Naive thymus-derived CD8-positive, alpha-beta T cell (primary cell): ENCODE results near the gene DYRK3. TPM values are rescaled to one million over a fixed set of nuclear protein-coding genes. Genes with fewer than 3 reads are reported as not detected.

Experiments used
- ATAC-seq, 2 donors: fragments of 150-1000 bp; cut with Tn5 transposase in 1 of 2; sonication (Bioruptor Pico), chemical (Tn5 transposase) in 1 of 2; 1 replicate in 1 of 2; 2 replicates in 1 of 2; pipeline ENCODE4 v1.10.0; 2021; ENCODE audit warnings: mild to moderate bottlenecking in 2 of 2, moderate library complexity in 2 of 2
- POLR2A ChIA-PET: fragments of 350-600 bp; sonication (Branson Sonifier 250); formaldehyde crosslinking; loops from one replicate; lab custom pipeline; 2021; ENCODE audit warnings: antibody characterized with exemption; lab: Charles Lee
- DNase-seq, 10 donors: peaks; one replicate each; pipeline versions ENCODE4 v3.0.0 to v3.0.0-alpha.2; 2020 to 2022
- H3K27ac Mint-ChIP-seq, 10 donors: one replicate each; pipeline ENCODE4 v1.8.0; 2020 to 2022; ENCODE audit warnings: mild to moderate bottlenecking in 10 of 10, mixed read lengths in 10 of 10, moderate library complexity in 4 of 10, inconsistent platforms in 1 of 10
- H3K27me3 Mint-ChIP-seq, 5 donors: one replicate each; pipeline ENCODE4 v1.8.0; 2021 to 2022; ENCODE audit warnings: mixed read lengths in 5 of 5
- H3K36me3 Mint-ChIP-seq, 3 donors: one replicate each; pipeline ENCODE4 v1.8.0; 2020 to 2022; ENCODE audit warnings: mixed read lengths in 3 of 3, mild to moderate bottlenecking in 2 of 3, inconsistent platforms in 1 of 3
- H3K4me1 Mint-ChIP-seq, 4 donors: one replicate each; pipeline ENCODE4 v1.8.0; 2021 to 2022; ENCODE audit warnings: mixed read lengths in 4 of 4
- H3K4me3 Mint-ChIP-seq, 10 donors: one replicate each; pipeline ENCODE4 v1.8.0; 2020 to 2022; ENCODE audit warnings: mild to moderate bottlenecking in 10 of 10, mixed read lengths in 10 of 10, moderate library complexity in 6 of 10, inconsistent platforms in 1 of 10
- H3K9me3 Mint-ChIP-seq, 9 donors: one replicate each; pipeline ENCODE4 v1.8.0; 2020 to 2022; ENCODE audit warnings: mixed read lengths in 9 of 9, mild to moderate bottlenecking in 3 of 9, inconsistent platforms in 1 of 9, moderate library complexity in 1 of 9
- polyA plus RNA-seq, 3 donors: library from polyadenylated mRNA; unstranded; fragments of 300-500 nt; fragmentation: Illumina TruSeq; gene quantifications; one replicate each; pipeline ENCODE4 v1.2.3, GENCODE V29; 2021
- total RNA-seq, 8 experiments: library from RNA in 2 of 8; stranded (reverse) in 2 of 8; gene quantifications; one replicate each; pipeline ENCODE4 v1.2.3 and lab custom pipeline; 2021 to 2026

DYRK3 gene
- total and polyA plus RNA-seq, 5 experiments from 2014 or later = 0.22 to 0.34 TPM; not detected in 3

DNA sequence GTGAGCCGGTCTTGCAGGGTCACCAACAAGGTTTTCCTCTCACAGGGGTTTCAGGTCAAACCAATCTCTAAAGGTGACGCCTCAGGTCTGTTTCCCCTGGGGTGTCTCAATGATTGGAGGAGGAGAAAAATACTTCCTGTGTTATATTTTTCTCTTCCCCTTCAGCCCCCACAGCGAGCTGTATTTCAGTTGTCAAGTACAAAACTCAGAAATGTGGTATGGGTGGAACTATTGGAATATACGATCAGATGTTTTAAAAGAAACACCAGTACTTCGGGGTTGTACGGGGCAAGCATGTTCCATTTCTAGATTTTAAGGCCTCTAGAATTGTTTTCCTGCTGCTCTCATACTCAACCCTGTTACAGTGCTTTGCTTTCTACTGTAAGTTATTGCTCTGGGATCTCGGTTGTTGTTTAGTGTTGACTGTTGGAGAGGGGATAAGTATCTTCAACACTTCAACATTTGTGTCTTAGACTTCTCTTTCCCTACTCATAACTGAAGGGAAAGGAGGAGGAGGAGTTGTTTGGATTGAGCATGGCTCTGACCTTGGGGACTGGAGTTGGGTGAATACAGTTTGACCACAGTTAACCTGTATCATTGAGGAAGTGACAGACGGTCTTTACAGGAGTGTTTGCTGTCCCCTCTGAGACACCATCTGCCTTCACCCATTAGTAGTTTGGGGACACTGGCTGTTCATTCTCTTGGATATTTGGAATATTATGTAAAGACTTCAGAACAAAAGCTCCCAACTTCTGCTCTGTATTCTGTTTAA lies 51.3 kb downstream of the DYRK3 start:
- peaks cover 28 to 75% (median 62%) of the 10 kb centered on the region in 4 donors for H3K4me1 Mint-ChIP-seq
- H3K36me3 Mint-ChIP-seq = no peaks in the 10 kb centered on the region
- H3K27ac Mint-ChIP-seq = peak overlapping the region; percentile 88 to 100 (median 98)
- no peaks in the 10 kb centered on the region for H3K9me3 Mint-ChIP-seq
- ATAC-seq (peak; percentile 31 to 53), DNase-seq (peak in 6 of 10 donors; percentile 14 to 52 (median 32))
- H3K4me3 Mint-ChIP-seq = peak overlapping the region; percentile 94 to 100 (median 99)
- H3K27me3 Mint-ChIP-seq = peaks cover 0 to 2% (median 0%) of the 10 kb centered on the region in 5 donors
- POLR2A ChIA-PET = interaction anchor here (0.8 to 1.8 kb wide), 3 partner anchors 74 to 235 kb away, joined by 3 to 7 read pairs (median 3); partner anchors contain the start of genes EIF2D and FCMR

- no peaks in the 10 kb centered on the region for H3K9me3 Mint-ChIP-seq
- ATAC-seq (no peak), DNase-seq (no peak)
- peaks cover 0 to 2% (median 0%) of the 10 kb centered on the region in 5 donors for H3K27me3 Mint-ChIP-seq
- POLR2A ChIA-PET = interaction anchor here (0.9 to 1.2 kb wide), 2 partner anchors 101 to 142 kb away, joined by 3 read pairs; no protein-coding TSS in a partner anchor
- peak overlapping the region; percentile 88 to 100 (median 98) for H3K27ac Mint-ChIP-seq
- peaks cover 35 to 76% (median 69%) of the 10 kb centered on the region in 4 donors for H3K4me1 Mint-ChIP-seq
- H3K36me3 Mint-ChIP-seq = no peaks in the 10 kb centered on the region
- H3K4me3 Mint-ChIP-seq = peak overlapping the region; percentile 94 to 100 (median 99)
These were observed 52.0 kb downstream of the DYRK3 start for GRCh38 chr1:206687251-206687914.

DNA sequence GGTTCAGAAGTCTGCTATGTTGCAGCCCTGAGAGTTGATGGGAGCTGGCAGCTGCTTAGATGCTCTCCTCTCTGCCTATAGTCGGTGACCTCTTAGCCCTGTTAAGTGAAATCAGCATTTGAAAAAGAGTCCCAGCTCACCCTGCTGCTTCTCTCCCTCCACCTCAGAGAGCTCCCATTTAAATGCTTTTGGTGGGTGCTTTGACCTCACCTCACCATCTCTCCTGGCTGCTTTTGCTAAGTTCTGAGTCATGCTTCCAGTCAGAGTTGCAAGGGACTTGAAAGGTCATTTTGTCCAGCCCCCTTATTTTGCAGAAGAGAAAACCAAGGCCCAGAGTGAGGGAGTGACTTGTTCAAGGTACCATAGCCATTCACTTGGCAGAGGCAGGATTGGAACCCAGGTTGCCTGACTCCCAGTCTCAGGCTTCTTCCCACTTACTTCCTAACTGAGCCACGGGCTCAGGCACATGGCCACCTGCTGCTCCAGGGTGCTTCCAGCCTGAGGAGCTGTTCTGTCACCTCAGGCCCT lies 52.6 kb downstream of the DYRK3 start:
- H3K27ac Mint-ChIP-seq = peak overlapping the region in 4 of 10 donors; percentile 9 to 100 (median 94)
- POLR2A ChIA-PET = interaction anchor here (0.9 to 1.2 kb wide), 2 partner anchors 100 to 143 kb away, joined by 3 read pairs; no protein-coding TSS in a partner anchor
- H3K36me3 Mint-ChIP-seq = no peaks in the 10 kb centered on the region
- H3K4me3 Mint-ChIP-seq = peak overlapping the region in 4 of 10 donors; percentile 13 to 41 (median 34)
- peaks cover 39 to 78% (median 75%) of the 10 kb centered on the region in 4 donors for H3K4me1 Mint-ChIP-seq
- ATAC-seq = no peak
- H3K27me3 Mint-ChIP-seq = peaks cover 0 to 2% (median 0%) of the 10 kb centered on the region in 5 donors
- DNase-seq = no peak
- no peaks in the 10 kb centered on the region for H3K9me3 Mint-ChIP-seq

GRCh38 chr1:206690516-206690915 lies 55.2 kb downstream of the DYRK3 start:
- H3K27ac Mint-ChIP-seq = peak overlapping the region in 2 of 10 donors; percentile 38 to 46
- ATAC-seq = no peak
- H3K27me3 Mint-ChIP-seq = no peaks in the 10 kb centered on the region
- POLR2A ChIA-PET = no interaction called here
- peaks cover 50 to 91% (median 89%) of the 10 kb centered on the region in 4 donors for H3K4me1 Mint-ChIP-seq
- H3K36me3 Mint-ChIP-seq = peaks cover 0 to 13% (median 0%) of the 10 kb centered on the region in 3 donors
- no peaks in the 10 kb centered on the region for H3K9me3 Mint-ChIP-seq
- no peak for DNase-seq
- peak overlapping the region in 2 of 10 donors; percentile 21 to 37 for H3K4me3 Mint-ChIP-seq

DNA sequence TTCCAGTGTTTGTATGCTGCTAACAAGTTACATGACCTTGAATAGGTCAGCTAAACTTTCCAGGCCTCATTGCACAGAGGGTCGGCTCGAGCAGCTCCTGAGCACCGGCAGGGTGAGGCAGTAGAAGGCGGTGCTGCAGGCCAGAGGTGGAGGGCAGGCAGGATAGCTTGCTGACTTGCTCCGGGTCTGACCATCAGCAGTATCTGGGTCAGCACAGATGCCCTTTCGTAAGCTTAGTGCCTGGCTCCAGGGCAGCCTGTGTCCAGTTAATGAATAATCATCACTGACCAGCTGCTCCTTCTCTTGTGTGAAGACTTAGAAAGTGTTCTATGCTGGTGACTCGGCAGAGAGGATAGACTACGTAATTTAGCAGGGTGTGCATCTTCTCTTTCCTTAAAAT lies 56.3 kb downstream of the DYRK3 start:
- no peak for DNase-seq
- peak overlapping the region in 4 of 10 donors; percentile 13 to 45 (median 33) for H3K27ac Mint-ChIP-seq
- H3K9me3 Mint-ChIP-seq = no peaks in the 10 kb centered on the region
- no peak for ATAC-seq
- POLR2A ChIA-PET = no interaction called here
- peaks cover 0 to 21% (median 0%) of the 10 kb centered on the region in 3 donors for H3K36me3 Mint-ChIP-seq
- H3K4me3 Mint-ChIP-seq = no peak overlapping the region
- no peaks in the 10 kb centered on the region for H3K27me3 Mint-ChIP-seq
- H3K4me1 Mint-ChIP-seq = peaks cover 58 to 96% (median 94%) of the 10 kb centered on the region in 4 donors

- Mint-ChIP-seq H3K4me1 (peaks cover 56 to 96% (median 94%) of the 10 kb centered on the region in 4 donors), H3K27ac (peak overlapping the region in 2 of 10 donors; percentile 19 to 66), H3K36me3 (peaks cover 0 to 28% (median 10%) of the 10 kb centered on the region in 3 donors), H3K9me3 (no peaks in the 10 kb centered on the region), H3K27me3 (no peaks in the 10 kb centered on the region), H3K4me3 (peak overlapping the region in 1 of 10 donors; percentile 7)
- ATAC-seq (no peak), DNase-seq (no peak)
- POLR2A ChIA-PET = no interaction called here
These were observed 57.7 kb downstream of the DYRK3 start for GRCh38 chr1:206693029-206693428.

GRCh38 chr1:206693592-206693991 lies 58.3 kb downstream of the DYRK3 start:
- Mint-ChIP-seq H3K27me3 (no peaks in the 10 kb centered on the region), H3K4me3 (no peak overlapping the region), H3K9me3 (no peaks in the 10 kb centered on the region), H3K4me1 (peaks cover 57 to 97% (median 94%) of the 10 kb centered on the region in 4 donors), H3K27ac (peak overlapping the region in 3 of 10 donors; percentile 31 to 66 (median 47)), H3K36me3 (peaks cover 0 to 28% (median 11%) of the 10 kb centered on the region in 3 donors)
- ATAC-seq = no peak
- POLR2A ChIA-PET = no interaction called here
- DNase-seq = no peak

- POLR2A ChIA-PET = no interaction called here
- DNase-seq (no peak), ATAC-seq (no peak)
- Mint-ChIP-seq H3K36me3 (peaks cover 0 to 28% (median 11%) of the 10 kb centered on the region in 3 donors), H3K4me3 (no peak overlapping the region), H3K4me1 (peaks cover 62 to 97% (median 94%) of the 10 kb centered on the region in 4 donors), H3K27ac (peak overlapping the region in 6 of 10 donors; percentile 3 to 77 (median 36)), H3K27me3 (no peaks in the 10 kb centered on the region), H3K9me3 (no peaks in the 10 kb centered on the region)
These were observed 59.1 kb downstream of the DYRK3 start for GRCh38 chr1:206694171-206695124.

- Mint-ChIP-seq H3K27ac (peak overlapping the region in 4 of 10 donors; percentile 2 to 84 (median 2)), H3K36me3 (peaks cover 0 to 28% (median 11%) of the 10 kb centered on the region in 3 donors)
- ATAC-seq = no peak
These were observed 60.4 kb downstream of the DYRK3 start for GRCh38 chr1:206695733-206696132.

DNA sequence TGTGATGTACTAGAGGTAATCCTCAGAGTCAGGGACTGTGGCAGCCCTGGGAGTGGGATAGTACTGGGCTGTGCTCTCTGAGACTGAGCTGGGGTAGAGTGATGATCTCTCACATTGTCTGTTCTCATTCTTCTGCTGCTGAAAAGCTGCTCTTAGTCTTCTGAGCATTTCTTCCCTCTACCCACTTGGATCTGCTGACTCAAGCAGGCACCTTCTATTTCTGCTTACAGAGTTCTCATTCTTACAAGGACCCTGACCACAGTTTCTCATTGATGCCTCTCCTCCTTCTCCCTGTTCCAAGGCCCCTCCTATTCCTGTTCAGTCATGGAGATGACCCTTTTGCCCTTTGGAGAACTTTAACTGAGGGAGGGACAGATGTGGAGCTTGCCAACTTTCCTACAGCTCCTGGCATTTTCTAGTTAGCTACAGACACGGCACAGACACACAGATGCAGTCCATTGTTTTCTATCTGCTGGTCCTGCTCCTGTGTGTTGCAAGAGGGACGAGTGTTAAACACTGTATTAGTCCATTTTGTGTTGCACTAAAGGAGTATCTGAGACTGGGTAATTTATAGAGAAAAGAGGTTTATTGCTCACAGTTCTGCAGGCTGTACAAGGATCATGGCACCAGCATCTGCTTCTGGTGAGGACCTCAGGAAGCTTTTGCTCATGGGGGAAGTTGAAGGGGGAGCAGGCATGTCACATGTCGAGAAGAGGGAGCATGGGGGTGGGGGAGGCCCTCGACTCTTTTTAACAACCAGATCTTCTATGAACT lies 61.7 kb downstream of the DYRK3 start:
- Mint-ChIP-seq H3K4me1 (peaks cover 57 to 93% (median 91%) of the 10 kb centered on the region in 4 donors), H3K4me3 (no peak overlapping the region), H3K9me3 (no peaks in the 10 kb centered on the region), H3K36me3 (peaks cover 0 to 28% (median 11%) of the 10 kb centered on the region in 3 donors), H3K27me3 (no peaks in the 10 kb centered on the region), H3K27ac (peak overlapping the region in 5 of 10 donors; percentile 11 to 67 (median 38))
- POLR2A ChIA-PET = no interaction called here
- no peak for ATAC-seq
- DNase-seq = no peak

More at GRCh38 chr1:206695733-206696132, 60.4 kb downstream of the DYRK3 start:
- DNase-seq = no peak
- POLR2A ChIA-PET = no interaction called here
- H3K4me1 Mint-ChIP-seq = peaks cover 61 to 96% (median 94%) of the 10 kb centered on the region in 4 donors
- H3K27me3 Mint-ChIP-seq = no peaks in the 10 kb centered on the region
- H3K9me3 Mint-ChIP-seq = no peaks in the 10 kb centered on the region
- no peak overlapping the region for H3K4me3 Mint-ChIP-seq

- Mint-ChIP-seq H3K9me3 (no peaks in the 10 kb centered on the region), H3K27me3 (no peaks in the 10 kb centered on the region), H3K4me3 (no peak overlapping the region), H3K4me1 (peaks cover 58 to 93% (median 91%) of the 10 kb centered on the region in 4 donors), H3K36me3 (peaks cover 0 to 28% (median 11%) of the 10 kb centered on the region in 3 donors), H3K27ac (peak overlapping the region in 4 of 10 donors; percentile 5 to 60 (median 24))
- ATAC-seq = no peak
- DNase-seq = no peak
- POLR2A ChIA-PET = no interaction called here
These were observed 62.7 kb downstream of the DYRK3 start for GRCh38 chr1:206698011-206698410.
